Endothelial cell of umbilical vein (primary cell): ENCODE results near the gene RGPD8.

Source experiments
- EZH2 ChIP-seq: IDR thresholded peaks from 2 replicates; pipeline ENCODE4 v1.6.1; 2012; ENCODE audit warnings: borderline replicate concordance, low read depth, mild to moderate bottlenecking, moderate library complexity, low read length, inconsistent platforms; ENCODE audit not compliant: severe bottlenecking
- FOS ChIP-seq: IDR thresholded peaks from 2 replicates; pipeline ENCODE4 v1.6.1; 2011; ENCODE audit warnings: mild to moderate bottlenecking, low read length, moderate library complexity, borderline replicate concordance; ENCODE audit not compliant: insufficient read depth
- GATA2 ChIP-seq: IDR thresholded peaks from 2 replicates; pipeline ENCODE4 v1.7.0; 2011; ENCODE audit warnings: low read depth, mild to moderate bottlenecking, moderate library complexity, mixed read lengths, low read length; ENCODE audit not compliant: insufficient read length, insufficient read depth
- JUN ChIP-seq: IDR thresholded peaks from 2 replicates; pipeline ENCODE4 v1.6.1; 2011; ENCODE audit warnings: borderline replicate concordance, low read depth; ENCODE audit not compliant: insufficient read length, insufficient read depth
- MYC ChIP-seq: IDR thresholded peaks from one replicate; pipeline ENCODE4 v1.6.1; 2011; ENCODE audit warnings: mild to moderate bottlenecking, low read depth, low read length
- POLR2A ChIP-seq: IDR thresholded peaks from 2 replicates; pipeline ENCODE4 v1.6.1; 2012; ENCODE audit warnings: low read depth, mild to moderate bottlenecking, control low read depth, low read length
- POLR2AphosphoS5 ChIP-seq: IDR thresholded peaks from 2 replicates; pipeline ENCODE4 v1.6.1; 2012; ENCODE audit warnings: low read depth, mild to moderate bottlenecking, control low read depth, low read length, moderate library complexity; ENCODE audit not compliant: insufficient read depth
- TF ChIP-seq, protein P1 (sequence below): IDR thresholded peaks from 2 replicates; pipeline ENCODE4 v1.6.1; 2011; ENCODE audit not compliant: insufficient read depth, insufficient read length
- TF ChIP-seq, protein P2 (sequence below), 2 donors: IDR thresholded peaks; 1 replicate in 1 of 2; 2 replicates in 1 of 2; pipeline ENCODE4 v1.5.1; 2011; ENCODE audit warnings: low read length in 2 of 2, mild to moderate bottlenecking in 2 of 2, moderate library complexity in 2 of 2, control low read depth in 1 of 2, inconsistent platforms in 1 of 2, low read depth in 1 of 2; ENCODE audit not compliant: insufficient read depth in 1 of 2; ENCODE audit errors: extremely low read depth in 1 of 2

DNA sequence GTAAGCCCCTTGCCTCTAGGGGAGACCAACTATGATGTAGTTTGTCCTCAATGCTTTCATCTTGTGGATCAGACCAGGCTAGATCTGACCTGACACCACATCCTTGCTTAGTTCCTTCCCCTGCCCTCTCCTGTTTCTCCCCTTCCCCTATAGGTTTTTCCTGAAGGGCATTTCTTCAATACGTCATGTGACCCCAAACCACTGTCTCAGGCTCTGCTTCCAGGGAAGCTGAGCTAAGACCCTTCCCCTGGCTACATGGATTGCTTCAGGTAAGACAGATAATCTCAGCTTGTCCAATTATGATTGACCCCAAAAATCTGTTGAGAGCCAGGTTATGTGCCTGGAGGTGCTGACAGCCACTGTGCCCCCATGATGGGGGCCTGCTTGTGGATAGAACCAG, 25.9 kb upstream of the RGPD8 start:
- TF ChIP-seq, protein P1, sequence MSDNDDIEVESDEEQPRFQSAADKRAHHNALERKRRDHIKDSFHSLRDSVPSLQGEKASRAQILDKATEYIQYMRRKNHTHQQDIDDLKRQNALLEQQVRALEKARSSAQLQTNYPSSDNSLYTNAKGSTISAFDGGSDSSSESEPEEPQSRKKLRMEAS: no peak
- TF ChIP-seq, protein P2, sequence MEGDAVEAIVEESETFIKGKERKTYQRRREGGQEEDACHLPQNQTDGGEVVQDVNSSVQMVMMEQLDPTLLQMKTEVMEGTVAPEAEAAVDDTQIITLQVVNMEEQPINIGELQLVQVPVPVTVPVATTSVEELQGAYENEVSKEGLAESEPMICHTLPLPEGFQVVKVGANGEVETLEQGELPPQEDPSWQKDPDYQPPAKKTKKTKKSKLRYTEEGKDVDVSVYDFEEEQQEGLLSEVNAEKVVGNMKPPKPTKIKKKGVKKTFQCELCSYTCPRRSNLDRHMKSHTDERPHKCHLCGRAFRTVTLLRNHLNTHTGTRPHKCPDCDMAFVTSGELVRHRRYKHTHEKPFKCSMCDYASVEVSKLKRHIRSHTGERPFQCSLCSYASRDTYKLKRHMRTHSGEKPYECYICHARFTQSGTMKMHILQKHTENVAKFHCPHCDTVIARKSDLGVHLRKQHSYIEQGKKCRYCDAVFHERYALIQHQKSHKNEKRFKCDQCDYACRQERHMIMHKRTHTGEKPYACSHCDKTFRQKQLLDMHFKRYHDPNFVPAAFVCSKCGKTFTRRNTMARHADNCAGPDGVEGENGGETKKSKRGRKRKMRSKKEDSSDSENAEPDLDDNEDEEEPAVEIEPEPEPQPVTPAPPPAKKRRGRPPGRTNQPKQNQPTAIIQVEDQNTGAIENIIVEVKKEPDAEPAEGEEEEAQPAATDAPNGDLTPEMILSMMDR (IDR thresholded peaks at IDR 0.05; ENCODE audit: extremely low read depth in 1 of 2, insufficient read depth in 1 of 2, low read depth in 1 of 2, low read length in 2 of 2): no peak
- TF ChIP-seq POLR2AphosphoS5 (no peak), MYC (no peak), JUN (no peak), POLR2A (no peak), EZH2 (no peak), GATA2 (no peak), FOS (no peak)
